Neural crest cell (in vitro differentiated cells): ENCODE data around the gene BRD3. TPM values are rescaled to one million over a fixed set of nuclear protein-coding genes. Genes with fewer than 3 reads are reported as not detected.
A peak's percentile ranks its signal among the peaks of the same experiment; 100 is the strongest.

Experiments used
- DNase-seq: peaks from one replicate; pipeline ENCODE4 v3.0.0; 2021; ENCODE audit warnings: low read depth, mixed read lengths, low spot score
- H3K27ac Mint-ChIP-seq: one replicate; pipeline ENCODE4 v1.8.0; 2021; ENCODE audit warnings: mild to moderate bottlenecking, mixed read lengths; ENCODE audit not compliant: unreplicated experiment
- H3K27me3 Mint-ChIP-seq: 2 replicates; pipeline ENCODE4 v1.8.0; 2021; ENCODE audit warnings: low read depth, mild to moderate bottlenecking, mixed read lengths
- H3K36me3 Mint-ChIP-seq: 2 replicates; pipeline ENCODE4 v1.8.0; 2021; ENCODE audit warnings: low read depth, mild to moderate bottlenecking, mixed read lengths
- H3K4me1 Mint-ChIP-seq: 2 replicates; pipeline ENCODE4 v1.8.0; 2021; ENCODE audit warnings: mixed read lengths
- H3K4me3 Mint-ChIP-seq: one replicate; pipeline ENCODE4 v1.8.0; 2021; ENCODE audit warnings: mild to moderate bottlenecking, mixed read lengths
- H3K9me3 Mint-ChIP-seq: 2 replicates; pipeline ENCODE4 v1.8.0; 2021; ENCODE audit warnings: mixed read lengths
- CTCF ChIP-seq: fragments of 200-600 bp; sonication (generic); conservative IDR thresholded peaks from 2 replicates; pipeline ENCODE4 v1.5.0; 2021; ENCODE audit warnings: antibody characterized with exemption, mild to moderate bottlenecking
- total RNA-seq: library from RNA; stranded (reverse); gene quantifications from 2 replicates; pipeline ENCODE4 v1.2.1, GENCODE V29; 2021

Gene BRD3
- total RNA-seq, 1 donor from 2014 or later: 73.2 TPM

- Mint-ChIP-seq H3K4me1 (peaks cover 23% of the 10 kb centered on the region), H3K27ac (no peak within 1 kb of the TSS), H3K27me3 (no peaks in the 10 kb centered on the region), H3K36me3 (peaks cover 2% of the 10 kb centered on the region), H3K9me3 (no peaks in the 10 kb centered on the region), H3K4me3 (peak within 1 kb of the TSS; percentile 80)
- peak; percentile 89 for DNase-seq
- TF ChIP-seq CTCF: no peak
Measured at GRCh38 chr9:134024828-134025605, 42.8 kb downstream of the BRD3 start, which contains the start of gene BRD3OS. TSS of gene BRD3OS (plus strand) at chr9:134025481. CDS start at chr9:134026748, 1,267 bp downstream.

GRCh38 chr9:134024214-134024792 lies 43.5 kb downstream of the BRD3 start:
- no peak for DNase-seq
- peaks cover 2% of the 10 kb centered on the region for H3K36me3 Mint-ChIP-seq
- H3K27me3 Mint-ChIP-seq: no peaks in the 10 kb centered on the region
- no peak overlapping the region for H3K27ac Mint-ChIP-seq
- TF ChIP-seq CTCF: no peak
- H3K9me3 Mint-ChIP-seq: no peaks in the 10 kb centered on the region
- peaks cover 23% of the 10 kb centered on the region for H3K4me1 Mint-ChIP-seq
- H3K4me3 Mint-ChIP-seq: peak overlapping the region; percentile 80

GRCh38 chr9:134014946-134015345 lies 52.9 kb downstream of the BRD3 start:
- H3K9me3 Mint-ChIP-seq: no peaks in the 10 kb centered on the region
- H3K27ac Mint-ChIP-seq: no peak overlapping the region
- H3K36me3 Mint-ChIP-seq: peaks cover 12% of the 10 kb centered on the region
- no peak for DNase-seq
- H3K4me1 Mint-ChIP-seq: no peaks in the 10 kb centered on the region
- no peaks in the 10 kb centered on the region for H3K27me3 Mint-ChIP-seq
- H3K4me3 Mint-ChIP-seq: no peak overlapping the region
- no peak for TF ChIP-seq CTCF

GRCh38 chr9:134011401-134011800 lies 56.4 kb downstream of the BRD3 start:
- Mint-ChIP-seq H3K36me3 (peaks cover 12% of the 10 kb centered on the region), H3K27me3 (no peaks in the 10 kb centered on the region), H3K4me1 (no peaks in the 10 kb centered on the region), H3K9me3 (no peaks in the 10 kb centered on the region), H3K4me3 (no peak overlapping the region), H3K27ac (no peak overlapping the region)
- no peak for TF ChIP-seq CTCF
- no peak for DNase-seq

GRCh38 chr9:134010310-134011173 lies 57.3 kb downstream of the BRD3 start:
- no peaks in the 10 kb centered on the region for H3K9me3 Mint-ChIP-seq
- DNase-seq: no peak
- no peak overlapping the region for H3K27ac Mint-ChIP-seq
- no peaks in the 10 kb centered on the region for H3K27me3 Mint-ChIP-seq
- H3K4me1 Mint-ChIP-seq: no peaks in the 10 kb centered on the region
- H3K36me3 Mint-ChIP-seq: peaks cover 12% of the 10 kb centered on the region
- no peak for TF ChIP-seq CTCF
- H3K4me3 Mint-ChIP-seq: no peak overlapping the region
